ENCODE data around the gene GRM7.

- no peak for TF ChIP-seq BHLHE40 (IDR thresholded peaks at IDR 0.05; ENCODE audit: low read depth, low read length)
- no peak for TF ChIP-seq CTCF (conservative IDR thresholded peaks at IDR 0.05; ENCODE audit: low read depth, low read length)
- no peak for TF ChIP-seq POLR2A (IDR thresholded peaks at IDR 0.05; ENCODE audit: low read depth, low read length)
- no peak for TF ChIP-seq MAZ (IDR thresholded peaks at IDR 0.05; ENCODE audit: borderline replicate concordance, low read depth, low read length)
- TF ChIP-seq RFX5 (IDR thresholded peaks at IDR 0.05; ENCODE audit: low read depth, low read length) = no peak
- no peak for TF ChIP-seq MXI1 (IDR thresholded peaks at IDR 0.05; ENCODE audit: borderline replicate concordance, low read depth, low read length)
- TF ChIP-seq ELK1 (IDR thresholded peaks at IDR 0.05; ENCODE audit: borderline replicate concordance, low read depth, low read length) = no peak
- TF ChIP-seq CHD1 (IDR thresholded peaks at IDR 0.05; ENCODE audit: low read depth, low read length) = no peak
- TF ChIP-seq CEBPB (IDR thresholded peaks at IDR 0.05; ENCODE audit: low read depth, low read length) = no peak
These were observed 785.9 kb downstream of the GRM7 start for GRCh38 chr3:7646851-7647250.

All from IMR-90 (cell line).